ENCODE results near the gene TRIM13. TPM values are rescaled to one million over a fixed set of nuclear protein-coding genes. Genes with fewer than 3 reads are reported as not detected.

Gene TRIM13
- total RNA-seq, 1 experiment from 2014 or later: 16.5 TPM

GRCh38 chr13:49975826-49976225, 21.0 kb upstream of the TRIM13 start:
- H3K9me3 Mint-ChIP-seq (ENCODE audit: unreplicated experiment): no peaks in the 10 kb centered on the region
- H3K4me1 ChIP-seq: peaks cover 10% of the 10 kb centered on the region; the same call in 1 of the 2 replicates
- POLR2A ChIA-PET: no interaction called here
- H3K27ac Mint-ChIP-seq (ENCODE audit: unreplicated experiment): no peak overlapping the region
- H3K4me3 ChIP-seq (ENCODE audit: low read depth, low read length): no peak overlapping the region
- no peaks in the 10 kb centered on the region for H3K9me3 ChIP-seq
- no peak for DNase-seq
- H3K36me3 ChIP-seq (ENCODE audit: control insufficient read depth, insufficient read depth, low read length): no peaks in the 10 kb centered on the region
- intact Hi-C loops (cut with micrococcal nuclease; ENCODE audit: unreplicated experiment): loop anchor here (1.0 to 5.0 kb wide), 5 partner anchors 107 to 936 kb away; no protein-coding TSS in a partner anchor
- H3K36me3 Mint-ChIP-seq (ENCODE audit: insufficient read depth, unreplicated experiment): no peaks in the 10 kb centered on the region
- CTCF ChIA-PET: interaction anchor here (0.8 to 1.3 kb wide), 6 partner anchors 21 to 936 kb away, joined by 4 to 17 read pairs (median 8); partner anchors contain the start of genes SPRYD7 and TRIM13
- no peaks in the 10 kb centered on the region for H3K27me3 Mint-ChIP-seq (ENCODE audit: insufficient read depth, unreplicated experiment)
- no peak overlapping the region for H3K4me3 Mint-ChIP-seq (ENCODE audit: unreplicated experiment)
- peaks cover 18% of the 10 kb centered on the region for H3K4me1 Mint-ChIP-seq (ENCODE audit: low read depth, unreplicated experiment)
- no peak for TF ChIP-seq CTCF (IDR thresholded peaks at IDR 0.05; ENCODE audit: insufficient read depth in 1 of 2, low read depth in 1 of 2, low read length in 1 of 2, severe bottlenecking in 1 of 2, unreplicated experiment in 1 of 2)
- no TSS peak for BruUV-seq (replicated peaks)
- H3K27me3 ChIP-seq (replicated peaks; ENCODE audit: control insufficient read depth, insufficient read depth, low read length): no peaks in the 10 kb centered on the region

GRCh38 chr13:49976314-49977258, 20.3 kb upstream of the TRIM13 start:
- H3K27me3 Mint-ChIP-seq (ENCODE audit: insufficient read depth, unreplicated experiment): no peaks in the 10 kb centered on the region
- no peak overlapping the region for H3K4me3 ChIP-seq (ENCODE audit: low read depth, low read length)
- no peaks in the 10 kb centered on the region for H3K36me3 Mint-ChIP-seq (ENCODE audit: insufficient read depth, unreplicated experiment)
- CTCF ChIA-PET: interaction anchor here (0.6 to 1.3 kb wide), 12 partner anchors 17 to 935 kb away, joined by 3 to 17 read pairs (median 5); partner anchors contain the start of genes SPRYD7 and TRIM13
- intact Hi-C loops (cut with micrococcal nuclease; ENCODE audit: unreplicated experiment): loop anchor here (1.0 to 5.0 kb wide), 5 partner anchors 106 to 936 kb away; no protein-coding TSS in a partner anchor
- H3K36me3 ChIP-seq (ENCODE audit: control insufficient read depth, insufficient read depth, low read length): no peaks in the 10 kb centered on the region
- TF ChIP-seq CTCF (IDR thresholded peaks at IDR 0.05; ENCODE audit: insufficient read depth in 1 of 2, low read depth in 1 of 2, low read length in 1 of 2, severe bottlenecking in 1 of 2, unreplicated experiment in 1 of 2): peak; percentile 93 to 94
- DNase-seq: peak; percentile 56 to 71
- no peak overlapping the region for H3K4me3 Mint-ChIP-seq (ENCODE audit: unreplicated experiment)
- peaks cover 18% of the 10 kb centered on the region for H3K4me1 Mint-ChIP-seq (ENCODE audit: low read depth, unreplicated experiment)
- POLR2A ChIA-PET: interaction anchor here (1.0 kb wide), 1 partner anchor 106 kb away, joined by 3 read pairs; no protein-coding TSS in a partner anchor
- H3K27ac Mint-ChIP-seq (ENCODE audit: unreplicated experiment): no peak overlapping the region
- H3K4me1 ChIP-seq: peaks cover 10% of the 10 kb centered on the region; the same call in 1 of the 2 replicates
- no TSS peak for BruUV-seq (replicated peaks)
- no peaks in the 10 kb centered on the region for H3K9me3 ChIP-seq
- H3K9me3 Mint-ChIP-seq (ENCODE audit: unreplicated experiment): no peaks in the 10 kb centered on the region
- no peaks in the 10 kb centered on the region for H3K27me3 ChIP-seq (replicated peaks; ENCODE audit: control insufficient read depth, insufficient read depth, low read length)

GRCh38 chr13:49977992-49978391, 18.9 kb upstream of the TRIM13 start:
- intact Hi-C loops (cut with micrococcal nuclease; ENCODE audit: unreplicated experiment): loop anchor here (2.0 to 5.0 kb wide), 3 partner anchors 105 to 823 kb away; no protein-coding TSS in a partner anchor
- H3K27ac Mint-ChIP-seq (ENCODE audit: unreplicated experiment): no peak overlapping the region
- H3K9me3 Mint-ChIP-seq (ENCODE audit: unreplicated experiment): no peaks in the 10 kb centered on the region
- no peak for DNase-seq
- no peaks in the 10 kb centered on the region for H3K36me3 ChIP-seq (ENCODE audit: control insufficient read depth, insufficient read depth, low read length)
- no peak for TF ChIP-seq CTCF (IDR thresholded peaks at IDR 0.05; ENCODE audit: insufficient read depth in 1 of 2, low read depth in 1 of 2, low read length in 1 of 2, severe bottlenecking in 1 of 2, unreplicated experiment in 1 of 2)
- CTCF ChIA-PET: interaction anchor here (0.5 to 2.0 kb wide), 4 partner anchors 14 to 1308 kb away, joined by 3 to 5 read pairs (median 4); partner anchors contain the start of genes SPRYD7 and TRIM13
- no peaks in the 10 kb centered on the region for H3K9me3 ChIP-seq
- POLR2A ChIA-PET: no interaction called here
- H3K4me3 ChIP-seq (ENCODE audit: low read depth, low read length): no peak overlapping the region
- peaks cover 3% of the 10 kb centered on the region; the same call in 1 of the 2 replicates for H3K4me1 ChIP-seq
- no peak overlapping the region for H3K4me3 Mint-ChIP-seq (ENCODE audit: unreplicated experiment)
- H3K4me1 Mint-ChIP-seq (ENCODE audit: low read depth, unreplicated experiment): peaks cover 13% of the 10 kb centered on the region
- no peaks in the 10 kb centered on the region for H3K27me3 Mint-ChIP-seq (ENCODE audit: insufficient read depth, unreplicated experiment)
- H3K36me3 Mint-ChIP-seq (ENCODE audit: insufficient read depth, unreplicated experiment): no peaks in the 10 kb centered on the region
- H3K27me3 ChIP-seq (replicated peaks; ENCODE audit: control insufficient read depth, insufficient read depth, low read length): no peaks in the 10 kb centered on the region
- BruUV-seq (replicated peaks): no TSS peak

All from Caco-2 (cell line).